Stimulated activated CD8-positive, alpha-beta memory T cell treated with anti-CD3 and anti-CD28 coated beads, Interleukin-7, amount 100 ng/mL, for 1 hour (primary cell): ENCODE results near the gene ERVH48-1.
A peak's percentile ranks its signal among the peaks of the same experiment; 100 is the strongest.
"Not testable (repeated sequence)": the region's sequence is repeated elsewhere in the genome, so short reads cannot be mapped to it uniquely, and the experiment has no call there.

Experiments
- DNase-seq, 2 donors: peaks; one replicate each; pipeline ENCODE4 v3.0.0-alpha.2; 2020; ENCODE audit warnings: low read depth in 2 of 2

ERVH48-1 gene

DNA sequence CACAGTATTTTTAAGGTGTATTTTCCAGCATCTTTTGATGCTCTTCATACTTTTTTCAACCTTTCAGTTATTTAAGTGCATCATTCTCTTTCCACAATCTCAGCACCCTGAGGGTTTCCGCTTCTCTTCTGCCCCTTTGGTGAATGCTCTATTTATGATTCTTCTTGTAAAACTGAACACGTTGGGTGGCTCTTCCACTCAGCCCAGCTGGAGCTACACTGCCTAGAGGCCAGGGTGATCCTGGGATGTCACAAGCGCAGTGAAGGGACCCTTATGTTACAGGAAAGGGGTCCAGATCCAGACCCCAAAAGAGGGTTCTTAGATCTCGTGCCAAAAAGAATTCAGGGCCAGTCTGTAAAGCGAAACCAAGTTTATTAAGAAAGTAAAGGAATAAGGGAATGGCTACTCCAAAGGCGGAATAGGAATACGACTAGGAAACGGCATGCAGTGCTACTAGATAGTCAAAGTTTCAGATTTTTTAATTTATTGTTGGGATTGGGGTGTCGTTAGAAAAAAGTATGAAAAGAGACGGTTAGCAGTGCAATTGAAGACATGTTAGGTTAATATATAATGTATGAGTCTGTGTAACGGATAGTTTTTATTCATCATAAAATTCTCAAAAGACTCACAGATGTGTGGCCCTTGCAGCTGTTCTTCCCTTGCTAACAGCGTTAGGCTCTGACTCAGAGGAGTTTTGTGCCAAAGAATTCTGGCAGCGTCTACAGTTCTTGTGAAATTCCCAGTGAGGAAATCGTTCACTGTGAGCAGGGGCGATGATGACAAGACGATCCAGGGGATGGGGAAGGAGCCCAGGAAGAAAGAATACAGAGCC is 14.4 kb upstream of the ERVH48-1 start:
- DNase-seq = no peak

DNA sequence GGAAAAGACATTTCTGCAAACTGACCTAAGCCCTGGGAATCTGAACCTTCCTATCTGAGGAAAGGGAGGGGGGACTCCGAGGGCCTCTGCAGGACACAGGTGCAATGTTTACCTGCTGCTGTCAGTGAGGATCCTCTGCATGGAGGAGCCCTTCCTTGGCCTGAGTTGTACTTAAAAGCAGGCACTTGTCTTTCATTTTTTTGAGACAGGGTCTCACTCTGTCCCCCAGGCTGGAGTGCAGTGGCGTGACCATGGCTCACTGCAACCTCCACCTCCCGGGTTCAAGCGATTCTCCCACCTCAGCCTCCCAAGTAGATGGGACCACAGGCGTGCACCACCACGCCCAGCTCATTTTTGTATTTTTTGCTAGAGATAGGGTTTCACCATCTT is 13.2 kb upstream of the ERVH48-1 start:
- not testable (repeated sequence) for DNase-seq

- no peak for DNase-seq
Measured at GRCh38 chr21:42937960-42938605, 12.7 kb upstream of the ERVH48-1 start.

GRCh38 chr21:42937034-42937940 is 11.9 kb upstream of the ERVH48-1 start:
- not testable (repeated sequence) for DNase-seq

GRCh38 chr21:42936360-42936759 is 10.9 kb upstream of the ERVH48-1 start:
- not testable (repeated sequence) for DNase-seq

- DNase-seq = not testable (repeated sequence)
Measured at GRCh38 chr21:42933973-42934372, 8.5 kb upstream of the ERVH48-1 start.

DNA sequence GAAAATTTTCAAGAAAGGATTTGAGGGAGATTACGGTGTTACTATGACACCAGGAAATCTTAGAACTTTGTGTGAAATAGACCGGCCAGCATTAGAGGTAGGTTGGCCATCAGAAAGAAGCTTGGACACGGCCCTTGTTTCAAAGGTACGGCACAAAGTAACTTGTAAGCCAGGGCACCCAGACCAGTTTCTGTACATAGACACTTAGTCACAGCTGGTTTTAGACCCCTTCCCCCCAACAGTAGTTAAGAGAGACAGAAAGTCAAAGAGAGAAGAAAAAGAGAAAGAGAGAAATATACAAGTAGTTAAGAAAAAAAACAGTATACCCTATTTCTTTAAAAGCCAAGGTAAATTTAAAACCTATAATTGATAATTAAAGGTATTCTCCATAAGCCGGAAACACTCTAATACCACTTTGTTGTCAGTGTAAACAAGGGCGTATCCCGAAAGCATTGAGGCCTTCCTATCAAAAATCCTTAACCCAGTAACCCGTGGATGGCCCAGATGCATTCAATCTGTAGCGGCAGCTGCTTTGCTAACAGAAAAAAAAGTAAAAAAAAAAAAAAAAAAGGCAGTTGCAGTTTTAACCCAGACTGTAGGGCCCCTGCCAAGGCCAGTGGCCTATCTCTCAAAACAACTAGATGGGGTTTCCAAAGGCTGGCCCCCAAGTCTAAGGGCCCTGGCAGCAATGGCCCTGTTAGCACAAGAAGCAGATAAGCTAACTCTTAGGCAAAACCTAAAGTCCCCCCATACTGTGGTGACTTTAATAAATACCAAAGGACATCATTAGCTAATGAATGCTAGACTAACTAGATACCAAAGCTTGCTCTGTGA is 7.9 kb upstream of the ERVH48-1 start:
- not testable (repeated sequence) for DNase-seq

DNA sequence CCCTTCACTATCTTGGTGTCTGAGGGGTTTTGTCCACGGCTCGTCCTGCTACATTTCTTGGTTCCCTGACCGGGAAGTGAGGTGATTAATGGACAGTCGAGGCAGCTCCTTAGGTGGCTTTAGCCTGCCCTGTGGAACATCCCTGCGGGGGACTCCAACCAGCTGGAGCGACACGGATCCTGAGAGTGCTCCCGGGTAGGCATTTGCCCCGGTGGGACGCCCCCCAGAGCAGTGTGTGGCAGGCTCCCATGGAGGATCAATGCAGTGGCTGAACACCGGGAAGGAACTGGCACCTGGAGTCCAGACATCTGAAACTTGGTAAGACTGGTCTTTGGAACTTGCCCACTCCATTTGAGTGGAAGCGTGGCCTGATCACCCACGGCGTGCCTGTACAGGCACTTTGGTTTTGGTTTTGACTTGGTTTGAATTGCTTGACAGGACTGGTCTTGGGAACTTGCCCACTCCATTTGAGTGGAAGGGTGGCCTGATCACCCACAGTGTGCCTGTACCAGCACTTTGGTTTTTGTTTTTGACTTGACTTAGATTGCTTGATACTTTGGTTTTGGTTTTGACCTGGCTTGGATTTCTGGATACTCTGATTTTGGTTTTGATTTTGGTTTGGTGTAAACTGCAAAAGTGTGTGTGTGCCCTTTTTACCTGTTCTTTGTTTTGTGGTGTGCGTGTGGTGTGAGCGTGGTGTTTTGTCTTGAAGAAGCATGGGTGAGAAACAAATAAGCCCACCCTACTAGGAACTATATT is 7.1 kb upstream of the ERVH48-1 start:
- not testable (repeated sequence) for DNase-seq

DNA sequence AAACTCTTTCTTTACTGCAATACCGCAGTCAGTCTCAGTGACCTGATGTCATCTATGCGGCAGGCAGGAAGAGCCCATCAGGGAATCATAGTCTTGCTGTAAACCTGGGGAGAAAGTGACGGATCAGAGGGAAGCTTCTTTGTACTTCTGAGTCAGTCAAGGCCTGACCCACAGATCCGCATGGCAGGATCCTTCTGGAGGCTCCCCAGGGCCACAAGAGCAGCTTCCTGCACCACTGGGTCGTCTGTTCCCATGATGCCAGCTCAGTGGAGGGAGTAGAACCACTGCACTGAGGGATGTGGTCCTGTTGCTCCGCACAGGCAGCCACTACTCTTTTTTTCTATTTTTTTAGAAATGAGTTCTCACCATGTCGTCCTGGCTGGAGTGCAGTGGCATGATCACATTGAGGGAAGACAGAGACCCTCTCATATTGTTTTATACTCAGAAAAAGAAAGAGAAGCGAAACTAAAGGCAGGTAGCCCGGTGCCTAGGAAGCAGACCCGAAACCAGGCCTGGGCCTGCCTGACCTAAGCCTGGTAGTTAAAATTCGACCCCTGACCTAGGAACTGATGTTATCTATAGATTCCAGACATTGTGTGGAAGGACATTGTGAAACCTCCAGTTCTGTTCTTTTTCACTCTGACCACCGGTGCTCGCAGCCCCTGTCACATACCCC is 6.3 kb upstream of the ERVH48-1 start:
- DNase-seq = no peak

DNA sequence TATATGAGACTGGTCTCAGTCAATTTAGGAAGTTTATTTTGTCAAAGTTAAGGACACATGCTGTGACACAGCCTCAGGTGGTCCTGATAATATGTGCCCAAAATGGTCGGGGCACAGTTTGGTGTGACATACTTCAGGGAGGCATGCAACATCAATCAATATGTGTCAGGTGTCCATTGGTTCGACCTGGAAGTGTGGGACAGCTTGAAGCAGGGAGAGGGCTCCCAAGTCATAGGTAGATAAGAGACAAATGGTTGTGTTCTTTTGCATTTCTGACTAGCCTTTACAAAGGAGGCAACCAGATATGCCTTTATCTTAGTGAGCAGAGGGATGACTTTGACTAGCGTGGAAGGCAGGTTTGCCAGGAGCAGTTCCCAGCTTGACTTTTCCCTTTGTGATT is 4.5 kb upstream of the ERVH48-1 start:
- DNase-seq = no peak

GRCh38 chr21:42927474-42928200 is 2.2 kb upstream of the ERVH48-1 start:
- not testable (repeated sequence) for DNase-seq

- no peak for DNase-seq
Measured at GRCh38 chr21:42924433-42924751, 1.0 kb downstream of the ERVH48-1 start.

DNA sequence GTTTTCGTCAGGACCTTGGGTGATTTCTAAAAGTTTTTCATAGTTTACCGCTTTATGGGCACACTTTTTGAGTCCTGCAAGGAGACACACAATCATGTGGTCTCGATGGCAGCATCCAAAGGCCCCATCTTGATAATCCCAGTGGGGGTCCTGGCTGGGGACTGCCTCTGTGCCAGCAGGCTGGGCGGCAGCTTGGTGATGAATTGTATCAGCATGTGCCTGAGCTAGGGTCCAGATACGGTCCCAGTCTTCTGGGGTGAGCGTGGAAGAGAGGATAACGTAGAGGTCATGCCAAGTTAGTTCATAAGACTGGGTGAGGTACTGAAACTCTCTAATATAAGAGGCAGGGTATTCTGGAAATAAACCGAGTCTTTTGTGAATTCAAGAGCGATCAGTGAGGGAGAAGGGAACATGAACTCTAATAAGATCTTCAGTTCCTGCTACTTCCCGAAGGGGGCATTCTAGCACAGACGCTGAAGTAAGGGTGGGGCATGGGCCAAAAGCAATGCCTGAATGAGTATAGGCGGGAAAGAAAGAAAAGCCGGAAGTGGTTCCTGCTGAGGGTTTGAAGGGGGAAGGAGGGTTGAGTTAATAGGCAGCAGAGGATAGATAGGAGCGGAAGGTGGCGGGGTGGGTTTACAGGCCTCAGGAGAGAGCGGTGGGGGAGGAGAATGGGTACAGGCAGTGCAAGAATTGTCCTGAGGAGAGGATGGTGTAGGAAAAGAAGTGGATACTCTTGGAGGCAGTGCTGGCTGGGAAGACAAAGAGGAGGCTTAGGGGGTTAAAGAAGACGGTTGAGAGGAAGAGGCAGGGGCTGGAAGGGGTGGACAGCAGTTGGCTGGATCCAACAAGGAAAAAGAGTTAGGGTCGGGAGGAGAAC is 1.6 kb downstream of the ERVH48-1 start:
- DNase-seq = peak; percentile 6 to 24

GRCh38 chr21:42922918-42923317 is 2.5 kb downstream of the ERVH48-1 start:
- no peak for DNase-seq

DNA sequence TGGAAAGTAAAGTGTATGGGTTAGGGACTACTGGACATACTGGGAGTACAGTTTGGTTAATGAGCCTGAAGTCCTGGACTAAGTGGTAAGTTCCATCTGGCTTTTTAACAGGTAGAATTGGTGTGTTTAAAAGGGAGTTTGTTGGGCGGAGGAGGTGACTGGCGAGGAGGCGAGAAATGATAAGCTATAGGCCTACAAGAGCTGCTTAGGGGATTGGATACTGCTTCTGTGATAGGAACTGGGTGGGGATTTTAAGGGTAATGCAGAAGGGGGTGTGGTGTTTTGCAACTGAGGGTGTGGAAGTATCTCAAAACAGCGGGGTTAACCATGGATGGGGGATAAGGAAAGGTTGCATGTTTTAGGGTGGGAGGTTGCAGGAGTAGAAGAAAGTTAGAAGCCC is 3.5 kb downstream of the ERVH48-1 start:
- DNase-seq = no peak

- DNase-seq = no peak
Measured at GRCh38 chr21:42918291-42918690, 7.1 kb downstream of the ERVH48-1 start.

DNA sequence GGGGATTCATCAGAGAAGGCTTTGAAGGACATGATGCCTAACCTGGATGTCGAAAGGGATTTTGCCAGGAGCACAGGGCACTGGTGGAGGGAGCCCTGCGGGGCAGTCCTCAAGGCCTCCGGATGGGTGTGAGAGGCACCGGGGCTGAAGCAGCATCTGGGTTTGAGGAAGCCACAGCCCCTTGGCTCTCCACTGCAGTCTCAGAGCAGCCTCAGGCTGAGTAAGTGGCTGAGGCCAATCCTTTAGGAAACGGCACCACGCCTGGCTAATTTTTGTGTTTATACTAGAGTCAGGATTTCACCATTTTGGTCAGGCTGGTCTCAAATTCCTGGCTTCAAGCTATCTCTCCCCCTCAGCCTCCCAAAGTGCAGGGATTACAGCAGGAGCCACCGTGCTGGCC is 12.0 kb downstream of the ERVH48-1 start:
- DNase-seq = no peak

DNA sequence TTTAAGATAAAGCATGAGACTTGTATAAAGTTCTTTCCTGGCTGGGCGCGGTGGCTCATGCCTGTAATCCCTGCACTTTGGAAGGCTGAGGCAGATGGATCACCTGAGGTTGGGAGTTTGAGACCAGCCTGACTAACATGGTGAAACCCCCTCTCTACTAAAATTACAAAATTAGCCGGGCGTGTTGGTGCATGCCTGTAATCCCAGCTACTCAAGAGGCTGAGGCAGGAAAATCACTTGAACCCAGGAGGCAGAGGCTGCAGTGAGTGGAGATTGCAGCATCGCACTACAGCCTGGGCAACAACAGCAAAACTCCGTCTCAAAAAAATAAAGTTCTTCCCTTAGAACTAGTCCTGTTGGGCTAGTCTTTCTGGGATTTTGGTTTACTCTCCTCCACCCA is 13.5 kb downstream of the ERVH48-1 start:
- DNase-seq = not testable (repeated sequence)
